CD4-positive, CD25-positive, alpha-beta regulatory T cell (primary cell): ENCODE results near the gene SLC35F5. TPM values are rescaled to one million over a fixed set of nuclear protein-coding genes. Genes with fewer than 3 reads are reported as not detected.
"Not testable (repeated sequence)": the region's sequence is repeated elsewhere in the genome, so short reads cannot be mapped to it uniquely, and the experiment has no call there.

Source experiments
- ATAC-seq, 2 donors: fragments of 150-1000 bp; cut with Tn5 transposase; one replicate each; pipeline ENCODE4 v1.10.0; 2021; ENCODE audit warnings: low read depth in 2 of 2, moderate number of reproducible peaks in 2 of 2, moderate library complexity in 1 of 2
- DNase-seq, 3 donors: peaks; one replicate each; pipeline versions ENCODE4 v3.0.0 to v3.0.0-alpha.2; 2012 to 2022; ENCODE audit warnings: mixed read lengths in 1 of 3
- H3K27ac ChIP-seq: one replicate; pipeline ENCODE4 v1.7.0; 2013; ENCODE audit warnings: mild to moderate bottlenecking, low read length; ENCODE audit not compliant: insufficient read depth, poor library complexity, severe bottlenecking
- H3K27me3 ChIP-seq: one replicate; pipeline ENCODE4 v1.7.0; 2013; ENCODE audit warnings: low read length; ENCODE audit not compliant: control insufficient read depth, insufficient read depth
- H3K36me3 ChIP-seq: one replicate; pipeline ENCODE4 v1.7.0; 2013; ENCODE audit warnings: mild to moderate bottlenecking, low read length, moderate library complexity; ENCODE audit not compliant: control insufficient read depth, insufficient read depth
- H3K4me1 ChIP-seq: 2 replicates; pipeline ENCODE4 v1.7.0; 2013; ENCODE audit warnings: mild to moderate bottlenecking, low read length; ENCODE audit not compliant: insufficient read depth, control insufficient read depth, poor library complexity, severe bottlenecking
- H3K4me3 ChIP-seq: one replicate; pipeline ENCODE4 v1.7.0; 2013; ENCODE audit warnings: low read depth, mild to moderate bottlenecking, low read length, moderate library complexity
- H3K9me3 ChIP-seq, 2 experiments: 1 replicate in 1 of 2; 2 replicates in 1 of 2; pipeline ENCODE4 v1.7.0; 2013; ENCODE audit warnings: low read length in 2 of 2, mild to moderate bottlenecking in 1 of 2, moderate library complexity in 1 of 2; ENCODE audit not compliant: control insufficient read depth in 2 of 2
- H3K27ac Mint-ChIP-seq, 3 donors: one replicate each; pipeline ENCODE4 v1.8.0; 2020 to 2022; ENCODE audit warnings: mild to moderate bottlenecking in 3 of 3, mixed read lengths in 3 of 3, moderate library complexity in 2 of 3
- H3K27me3 Mint-ChIP-seq: one replicate; pipeline ENCODE4 v1.8.0; 2022; ENCODE audit warnings: mild to moderate bottlenecking, mixed read lengths
- H3K36me3 Mint-ChIP-seq: one replicate; pipeline ENCODE4 v1.8.0; 2020; ENCODE audit warnings: mixed read lengths
- H3K4me1 Mint-ChIP-seq, 4 donors: one replicate each; pipeline ENCODE4 v1.8.0; 2020 to 2022; ENCODE audit warnings: mixed read lengths in 4 of 4, mild to moderate bottlenecking in 1 of 4
- H3K4me3 Mint-ChIP-seq, 4 donors: one replicate each; pipeline ENCODE4 v1.8.0; 2020 to 2022; ENCODE audit warnings: mild to moderate bottlenecking in 4 of 4, mixed read lengths in 4 of 4, moderate library complexity in 3 of 4
- H3K9me3 Mint-ChIP-seq, 7 donors: one replicate each; pipeline ENCODE4 v1.8.0; 2020 to 2022; ENCODE audit warnings: mixed read lengths in 7 of 7, mild to moderate bottlenecking in 3 of 7, moderate library complexity in 2 of 7
- polyA plus RNA-seq, 4 donors: library from polyadenylated mRNA; unstranded; fragments of 300-500 nt; fragmentation: Illumina TruSeq; gene quantifications; one replicate each; pipeline ENCODE4 v1.2.3, GENCODE V29; 2021
- total RNA-seq: library from RNA; stranded (reverse); gene quantifications from one replicate; pipeline ENCODE4 v1.2.3, GENCODE V29; 2022

SLC35F5 gene
- total and polyA plus RNA-seq, 5 donors from 2014 or later, result 3.5 to 31.6 (median 5.9) TPM

- H3K4me1 Mint-ChIP-seq, result peaks cover 0 to 6% (median under 1%) of the 10 kb centered on the region in 4 donors
- no peak overlapping the region for H3K27ac ChIP-seq
- no peaks in the 10 kb centered on the region for H3K9me3 ChIP-seq
- no peak overlapping the region for H3K27ac Mint-ChIP-seq
- H3K27me3 ChIP-seq, result peaks cover 2% of the 10 kb centered on the region
- peaks cover 0 to 4% (median 0%) of the 10 kb centered on the region in 7 donors for H3K9me3 Mint-ChIP-seq
- no peaks in the 10 kb centered on the region for H3K36me3 ChIP-seq
- H3K4me3 Mint-ChIP-seq, result no peak overlapping the region
- no peak overlapping the region for H3K4me3 ChIP-seq
- peaks cover 16% of the 10 kb centered on the region for H3K27me3 Mint-ChIP-seq
- DNase-seq (no peak), ATAC-seq (no peak)
- H3K4me1 ChIP-seq, result no peaks in the 10 kb centered on the region
- peaks cover 4% of the 10 kb centered on the region for H3K36me3 Mint-ChIP-seq
Measured at GRCh38 chr2:113784823-113785744, 28.6 kb upstream of the SLC35F5 start.

GRCh38 chr2:113780472-113780871 is 24.0 kb upstream of the SLC35F5 start:
- Mint-ChIP-seq H3K4me1 (peaks cover 0 to 14% (median 6%) of the 10 kb centered on the region in 4 donors), H3K36me3 (no peaks in the 10 kb centered on the region), H3K27ac (peak overlapping the region in 1 of 3 donors; percentile 21), H3K9me3 (no peaks in the 10 kb centered on the region), H3K27me3 (peaks cover 20% of the 10 kb centered on the region), H3K4me3 (no peak overlapping the region)
- H3K4me3 ChIP-seq, result no peak overlapping the region
- no peak overlapping the region for H3K27ac ChIP-seq
- no peaks in the 10 kb centered on the region for H3K4me1 ChIP-seq
- DNase-seq (no peak), ATAC-seq (no peak)
- no peaks in the 10 kb centered on the region for H3K36me3 ChIP-seq
- H3K9me3 ChIP-seq, result no peaks in the 10 kb centered on the region
- H3K27me3 ChIP-seq, result peaks cover under 1% of the 10 kb centered on the region

- no peak overlapping the region for H3K4me3 Mint-ChIP-seq
- peaks cover 9% of the 10 kb centered on the region for H3K27me3 Mint-ChIP-seq
- H3K27ac ChIP-seq, result no peak overlapping the region
- no peaks in the 10 kb centered on the region for H3K36me3 ChIP-seq
- no peaks in the 10 kb centered on the region for H3K9me3 Mint-ChIP-seq
- H3K4me3 ChIP-seq, result no peak overlapping the region
- H3K36me3 Mint-ChIP-seq, result no peaks in the 10 kb centered on the region
- no peak overlapping the region for H3K27ac Mint-ChIP-seq
- no peaks in the 10 kb centered on the region for H3K9me3 ChIP-seq
- H3K4me1 Mint-ChIP-seq, result peaks cover 0 to 14% (median 6%) of the 10 kb centered on the region in 4 donors
- H3K27me3 ChIP-seq, result no peaks in the 10 kb centered on the region
- ATAC-seq, result no peak
- H3K4me1 ChIP-seq, result no peaks in the 10 kb centered on the region
- no peak for DNase-seq
Measured at GRCh38 chr2:113777371-113777770, 20.9 kb upstream of the SLC35F5 start.

GRCh38 chr2:113776949-113777348 is 20.5 kb upstream of the SLC35F5 start:
- DNase-seq, result no peak
- H3K36me3 ChIP-seq, result no peaks in the 10 kb centered on the region
- H3K36me3 Mint-ChIP-seq, result no peaks in the 10 kb centered on the region
- H3K9me3 Mint-ChIP-seq, result no peaks in the 10 kb centered on the region
- no peaks in the 10 kb centered on the region for H3K27me3 ChIP-seq
- peak overlapping the region in 1 of 3 donors; percentile 77 for H3K27ac Mint-ChIP-seq
- peaks cover 9% of the 10 kb centered on the region for H3K27me3 Mint-ChIP-seq
- no peaks in the 10 kb centered on the region for H3K9me3 ChIP-seq
- peaks cover 0 to 14% (median 6%) of the 10 kb centered on the region in 4 donors for H3K4me1 Mint-ChIP-seq
- no peak for ATAC-seq
- H3K4me1 ChIP-seq, result no peaks in the 10 kb centered on the region
- H3K4me3 ChIP-seq, result no peak overlapping the region
- H3K27ac ChIP-seq, result no peak overlapping the region
- H3K4me3 Mint-ChIP-seq, result no peak overlapping the region

- not testable (repeated sequence) for ATAC-seq, H3K4me1 ChIP-seq, H3K27ac ChIP-seq, H3K36me3 Mint-ChIP-seq, H3K4me1 Mint-ChIP-seq, H3K27me3 ChIP-seq, H3K27me3 Mint-ChIP-seq, H3K36me3 ChIP-seq, H3K27ac Mint-ChIP-seq, H3K9me3 ChIP-seq, DNase-seq, H3K9me3 Mint-ChIP-seq, H3K4me3 Mint-ChIP-seq, H3K4me3 ChIP-seq
Measured at GRCh38 chr2:113774616-113775015, 18.2 kb upstream of the SLC35F5 start.

GRCh38 chr2:113770929-113771328 is 14.5 kb upstream of the SLC35F5 start:
- no peak overlapping the region for H3K27ac ChIP-seq
- no peaks in the 10 kb centered on the region for H3K27me3 ChIP-seq
- H3K27me3 Mint-ChIP-seq, result no peaks in the 10 kb centered on the region
- no peak overlapping the region for H3K4me3 Mint-ChIP-seq
- H3K4me3 ChIP-seq, result no peak overlapping the region
- ATAC-seq (no peak), DNase-seq (no peak)
- H3K4me1 ChIP-seq, result no peaks in the 10 kb centered on the region
- H3K9me3 ChIP-seq, result no peaks in the 10 kb centered on the region
- no peaks in the 10 kb centered on the region for H3K36me3 ChIP-seq
- H3K36me3 Mint-ChIP-seq, result no peaks in the 10 kb centered on the region
- peaks cover 0 to 2% (median 0%) of the 10 kb centered on the region in 7 donors for H3K9me3 Mint-ChIP-seq
- H3K4me1 Mint-ChIP-seq, result no peaks in the 10 kb centered on the region
- no peak overlapping the region for H3K27ac Mint-ChIP-seq

GRCh38 chr2:113769555-113769954 is 13.1 kb upstream of the SLC35F5 start:
- no peaks in the 10 kb centered on the region for H3K4me1 Mint-ChIP-seq
- no peaks in the 10 kb centered on the region for H3K27me3 Mint-ChIP-seq
- no peak overlapping the region for H3K27ac Mint-ChIP-seq
- DNase-seq (no peak), ATAC-seq (no peak)
- no peaks in the 10 kb centered on the region for H3K36me3 Mint-ChIP-seq
- Histone ChIP-seq H3K9me3 (no peaks in the 10 kb centered on the region), H3K4me1 (no peaks in the 10 kb centered on the region), H3K27me3 (no peaks in the 10 kb centered on the region), H3K27ac (no peak overlapping the region), H3K4me3 (no peak overlapping the region), H3K36me3 (no peaks in the 10 kb centered on the region)
- peaks cover 0 to 5% (median 1%) of the 10 kb centered on the region in 7 donors for H3K9me3 Mint-ChIP-seq
- H3K4me3 Mint-ChIP-seq, result no peak overlapping the region

GRCh38 chr2:113768770-113769169 is 12.3 kb upstream of the SLC35F5 start:
- no peaks in the 10 kb centered on the region for H3K36me3 Mint-ChIP-seq
- Histone ChIP-seq H3K4me1 (no peaks in the 10 kb centered on the region), H3K27ac (no peak overlapping the region), H3K36me3 (no peaks in the 10 kb centered on the region), H3K9me3 (no peaks in the 10 kb centered on the region), H3K27me3 (no peaks in the 10 kb centered on the region), H3K4me3 (no peak overlapping the region)
- DNase-seq, result no peak
- peaks cover 0 to 5% (median 1%) of the 10 kb centered on the region in 7 donors for H3K9me3 Mint-ChIP-seq
- H3K4me3 Mint-ChIP-seq, result no peak overlapping the region
- H3K4me1 Mint-ChIP-seq, result no peaks in the 10 kb centered on the region
- no peak overlapping the region for H3K27ac Mint-ChIP-seq
- no peak for ATAC-seq
- peaks cover 4% of the 10 kb centered on the region for H3K27me3 Mint-ChIP-seq
